ENCODE measurements around the gene FPGT. TPM values are rescaled to one million over a fixed set of nuclear protein-coding genes. Genes with fewer than 3 reads are reported as not detected.

The FPGT gene
- total and polyA plus RNA-seq, 2 of the 13 experiments (the other 11 are each of a cell fraction or from before 2014, with no cell fraction given): 4.3 to 9.8 TPM

- peak; percentile 9; the same call in 1 of the 2 replicates for TF ChIP-seq ZZZ3 (CRISPR knock-in tag; IDR thresholded peaks at IDR 0.05; ENCODE audit: borderline replicate concordance)
- peak; percentile 29; the same call in 1 of the 2 replicates for TF ChIP-seq PHF21A (CRISPR knock-in tag; IDR thresholded peaks at IDR 0.05)
- TF ChIP-seq ZSCAN12 (CRISPR knock-in tag; IDR thresholded peaks at IDR 0.05): no peak
- TF ChIP-seq SALL1 (CRISPR knock-in tag; IDR thresholded peaks at IDR 0.05): peak; percentile 75
- TF ChIP-seq POGZ (CRISPR knock-in tag; IDR thresholded peaks at IDR 0.05): peak; percentile 83
- TF ChIP-seq SNAI1 (CRISPR knock-in tag; IDR thresholded peaks at IDR 0.05; ENCODE audit: borderline replicate concordance): no peak
- TF ChIP-seq RBFOX2 (IDR thresholded peaks at IDR 0.05; ENCODE audit: low read depth, low read length): peak; percentile 80
- no peak for TF ChIP-seq ZNF792 (CRISPR knock-in tag; IDR thresholded peaks at IDR 0.05)
- no peak for TF ChIP-seq ATF7 (IDR thresholded peaks at IDR 0.05)
- no peak for TF ChIP-seq ATF7 (CRISPR knock-in tag; IDR thresholded peaks at IDR 0.05)
- 0 out of 2 replicates have a peak, but pooled peaks have one; percentile 33 for TF ChIP-seq RNF2 (conservative IDR thresholded peaks at IDR 0.05; ENCODE audit: low read depth)
- no peak for TF ChIP-seq SSRP1 (CRISPR knock-in tag; IDR thresholded peaks at IDR 0.05)
- no peak for TF ChIP-seq MIER2 (CRISPR knock-in tag; IDR thresholded peaks at IDR 0.05)
- TF ChIP-seq ZFP36 (IDR thresholded peaks at IDR 0.05; ENCODE audit: borderline replicate concordance, low read depth, low read length, partially characterized antibody): no peak
- no peak for TF ChIP-seq GLMP (CRISPR knock-in tag; IDR thresholded peaks at IDR 0.05; ENCODE audit: borderline replicate concordance)
- 0 out of 2 replicates have a peak, but pooled peaks have one; percentile 63 for TF ChIP-seq ZNF331 (CRISPR knock-in tag; IDR thresholded peaks at IDR 0.05)
- no peak for TF ChIP-seq ZNF230 (CRISPR knock-in tag; IDR thresholded peaks at IDR 0.05)
- TF ChIP-seq ZNF891 (CRISPR knock-in tag; IDR thresholded peaks at IDR 0.05): no peak
- peak; percentile 61; the same call in 1 of the 2 replicates for TF ChIP-seq ARID5B (CRISPR knock-in tag; IDR thresholded peaks at IDR 0.05)
- TF ChIP-seq WIZ (CRISPR knock-in tag; IDR thresholded peaks at IDR 0.05): 0 out of 2 replicates have a peak, but pooled peaks have one; percentile 36
- no peak for TF ChIP-seq ZBTB10 (CRISPR knock-in tag; IDR thresholded peaks at IDR 0.05; ENCODE audit: borderline replicate concordance)
- no peak for TF ChIP-seq NR3C1 (CRISPR knock-in tag; IDR thresholded peaks at IDR 0.05)
- no peak for TF ChIP-seq ZNF652 (CRISPR knock-in tag; IDR thresholded peaks at IDR 0.05; ENCODE audit: borderline replicate concordance, low read depth)
- TF ChIP-seq ZIK1 (CRISPR knock-in tag; IDR thresholded peaks at IDR 0.05; ENCODE audit: borderline replicate concordance, low read depth): no peak
Observed at GRCh38 chr1:74197657-74198552, at the start of gene FPGT, which contains the start of gene LRRIQ3 (continued).
